SK-N-SH (cell line): ENCODE data around the gene DNAJC18. TPM values are rescaled to one million over a fixed set of nuclear protein-coding genes. Genes with fewer than 3 reads are reported as not detected.

ENCODE experiments used
- CTCF ChIA-PET: fragments of 300-600, 350-600 bp; formaldehyde crosslinking; extraction: SDS; loops from one replicate; lab custom pipeline; 2021; lab: Yijun Ruan, JAX
- POLR2A ChIA-PET: fragments of 350-600 bp; sonication (Branson Sonifier 250); formaldehyde crosslinking; extraction: SDS; loops from one replicate; lab custom pipeline; 2020; ENCODE audit warnings: antibody characterized with exemption, inconsistent platforms; lab: Yijun Ruan, JAX
- DNase-seq: peaks from one replicate; pipeline ENCODE4 v3.0.0; 2012
- H2AFZ ChIP-seq: fragments of 200-600 bp; sonication (generic); 2 replicates; pipeline ENCODE4 v1.8.1; 2016; ENCODE audit warnings: antibody characterized with exemption, mild to moderate bottlenecking, low read depth
- H3F3A ChIP-seq: fragments of 200-600 bp; sonication (generic); replicated peaks from 2 replicates; pipeline ENCODE3; 2016; ENCODE audit warnings: antibody characterized with exemption, mild to moderate bottlenecking; ENCODE audit not compliant: insufficient read depth
- H3K27ac ChIP-seq, 2 experiments: fragments of 200-500 bp in 1 of 2; fragments of 200-600 bp in 1 of 2; sonication (Bioruptor generic) in 1 of 2; sonication (generic), shearing (Covaris generic) in 1 of 2; 2 replicates each; pipeline versions ENCODE4 v1.5.1 to v1.6.1; 2014 to 2016; ENCODE audit warnings: low read depth in 2 of 2, inconsistent platforms in 1 of 2, low read length in 1 of 2, mild to moderate bottlenecking in 1 of 2, mixed read lengths in 1 of 2
- H3K27me3 ChIP-seq: fragments of 200-600 bp; sonication (generic), shearing (Covaris generic); 2 replicates; pipeline ENCODE4 v1.6.1; 2016; ENCODE audit warnings: mixed run types; ENCODE audit not compliant: insufficient read depth
- H3K36me3 ChIP-seq, 2 experiments: fragments of 200-500 bp in 1 of 2; fragments of 200-600 bp in 1 of 2; sonication (Bioruptor generic) in 1 of 2; sonication (generic) in 1 of 2; replicated peaks in 1 of 2; 2 replicates each; pipeline versions ENCODE3 to v1.5.1; 2014 to 2016; ENCODE audit warnings: low read length in 1 of 2, mild to moderate bottlenecking in 1 of 2; ENCODE audit not compliant: insufficient read depth in 2 of 2, control insufficient read depth in 1 of 2
- H3K4me1 ChIP-seq, 2 experiments: fragments of 200-500 bp in 1 of 2; fragments of 200-600 bp in 1 of 2; sonication (Bioruptor generic) in 1 of 2; sonication (generic), shearing (Covaris generic) in 1 of 2; 2 replicates each; pipeline versions ENCODE4 v1.5.1 to v1.6.1; 2014 to 2016; ENCODE audit warnings: low read depth in 1 of 2, low read length in 1 of 2, mixed run types in 1 of 2; ENCODE audit not compliant: insufficient read depth in 2 of 2, control insufficient read depth in 1 of 2
- H3K4me2 ChIP-seq: fragments of 200-600 bp; sonication (generic), shearing (Covaris generic); 2 replicates; pipeline ENCODE4 v1.6.1; 2017; ENCODE audit warnings: mixed run types
- H3K4me3 ChIP-seq, 2 experiments: fragments of 200-500 bp in 1 of 2; fragments of 200-600 bp in 1 of 2; sonication (Bioruptor generic) in 1 of 2; sonication (generic), shearing (Covaris generic) in 1 of 2; 2 replicates each; pipeline versions ENCODE4 v1.5.1 to v1.8.1; 2014 to 2016; ENCODE audit warnings: low read depth in 2 of 2, inconsistent platforms in 1 of 2, low read length in 1 of 2, mild to moderate bottlenecking in 1 of 2, mixed read lengths in 1 of 2, moderate library complexity in 1 of 2
- H3K79me2 ChIP-seq: fragments of 200-600 bp; sonication (generic); 2 replicates; pipeline ENCODE4 v1.8.1; 2017; ENCODE audit warnings: mild to moderate bottlenecking; ENCODE audit not compliant: insufficient read depth
- H3K9ac ChIP-seq: fragments of 200-600 bp; sonication (generic); 2 replicates; pipeline ENCODE4 v1.6.1; 2017; ENCODE audit warnings: mixed run types
- H3K9me2 ChIP-seq: fragments of 200-600 bp; sonication (generic); 2 replicates; pipeline ENCODE4 v1.6.1; 2017; ENCODE audit warnings: mixed run types
- H3K9me3 ChIP-seq: fragments of 200-600 bp; sonication (generic); 2 replicates; pipeline ENCODE4 v1.6.1; 2017; ENCODE audit warnings: mixed run types, mild to moderate bottlenecking, moderate library complexity
- H4K20me1 ChIP-seq: fragments of 200-600 bp; sonication (generic); 2 replicates; pipeline ENCODE4 v1.6.1; 2017; ENCODE audit warnings: mild to moderate bottlenecking, mixed run types; ENCODE audit not compliant: insufficient read depth
- FOXJ3 ChIP-seq: sonication (generic); formaldehyde crosslinking; IDR thresholded peaks from 2 replicates; pipeline ENCODE4 v1.5.1; 2020; ENCODE audit warnings: mild to moderate bottlenecking, missing genetic modification reagents
- FOXM1 ChIP-seq: IDR thresholded peaks from 2 replicates; pipeline ENCODE4 v1.4.0; 2012; ENCODE audit warnings: low read depth, mild to moderate bottlenecking
- GATA2 ChIP-seq: sonication (generic); formaldehyde crosslinking; IDR thresholded peaks from 2 replicates; pipeline ENCODE4 v1.5.0; 2020; ENCODE audit warnings: mild to moderate bottlenecking, missing genetic modification reagents
- JUND ChIP-seq: IDR thresholded peaks from 2 replicates; pipeline ENCODE4 v1.4.0; 2012
- NFIC ChIP-seq: IDR thresholded peaks from 2 replicates; pipeline ENCODE4 v1.4.0; 2012; ENCODE audit warnings: borderline replicate concordance
- NRF1 ChIP-seq: IDR thresholded peaks from 2 replicates; pipeline ENCODE4 v1.6.1; 2012; ENCODE audit warnings: low read depth, mild to moderate bottlenecking, low read length
- RAD21 ChIP-seq: IDR thresholded peaks from 2 replicates; pipeline ENCODE4 v1.6.1; 2012; ENCODE audit warnings: mild to moderate bottlenecking, low read length
- RCOR1 ChIP-seq: fragments of 150-350 bp; IDR thresholded peaks from 2 replicates; pipeline ENCODE4 v1.6.1; 2017; ENCODE audit warnings: antibody characterized with exemption, low read length
- REST ChIP-seq: IDR thresholded peaks from 2 replicates; pipeline ENCODE4 v1.6.1; 2012; ENCODE audit warnings: mild to moderate bottlenecking, low read depth, low read length, moderate library complexity
- RFX5 ChIP-seq: IDR thresholded peaks from 2 replicates; pipeline ENCODE4 v1.6.1; 2012; ENCODE audit warnings: mild to moderate bottlenecking, improper control_type of control experiment, low read length
- RXRA ChIP-seq: IDR thresholded peaks from 2 replicates; pipeline ENCODE4 v1.4.0; 2012; ENCODE audit warnings: low read depth, mild to moderate bottlenecking, borderline replicate concordance
- SIN3A ChIP-seq: IDR thresholded peaks from 2 replicates; pipeline ENCODE4 v1.6.1; 2012; ENCODE audit warnings: low read depth, mild to moderate bottlenecking, low read length, moderate library complexity, borderline replicate concordance
- SMC3 ChIP-seq: IDR thresholded peaks from 2 replicates; pipeline ENCODE4 v1.6.1; 2012; ENCODE audit warnings: low read depth, low read length, improper control_type of control experiment
- TAF1 ChIP-seq: IDR thresholded peaks from 2 replicates; pipeline ENCODE4 v1.6.1; 2012; ENCODE audit warnings: low read depth, mild to moderate bottlenecking, low read length, moderate library complexity, borderline replicate concordance
- ZBTB33 ChIP-seq: IDR thresholded peaks from 2 replicates; pipeline ENCODE4 v1.4.0; 2012; ENCODE audit warnings: low read depth, borderline replicate concordance
- WGBS: methylation state at CpG from one replicate; pipeline ENCODE4 v1.1.6; 2017; ENCODE audit warnings: low lambda C conversion rate; 5-methylcytosine and 5-hydroxymethylcytosine counted together
- polyA plus RNA-seq, 3 experiments: library from polyadenylated mRNA; depleted of rRNA; stranded (reverse); fragments of >200 nt; gene quantifications; 2 replicates each; pipeline ENCODE4 v1.2.3, GENCODE V29; 2012
- TF ChIP-seq, protein P1 (sequence below): fragments of 150-350 bp; IDR thresholded peaks from 2 replicates; pipeline ENCODE4 v1.6.1; 2017; ENCODE audit warnings: antibody characterized with exemption, low read length, low read depth, borderline replicate concordance
- TF ChIP-seq, protein P2 (sequence below): IDR thresholded peaks from 2 replicates; pipeline ENCODE4 v1.4.0; 2012; ENCODE audit warnings: low read depth, borderline replicate concordance

The DNAJC18 gene
- polyA plus RNA-seq, 1 of the 3 experiments (the other 2 are of a cell fraction): 7.4 TPM

DNA sequence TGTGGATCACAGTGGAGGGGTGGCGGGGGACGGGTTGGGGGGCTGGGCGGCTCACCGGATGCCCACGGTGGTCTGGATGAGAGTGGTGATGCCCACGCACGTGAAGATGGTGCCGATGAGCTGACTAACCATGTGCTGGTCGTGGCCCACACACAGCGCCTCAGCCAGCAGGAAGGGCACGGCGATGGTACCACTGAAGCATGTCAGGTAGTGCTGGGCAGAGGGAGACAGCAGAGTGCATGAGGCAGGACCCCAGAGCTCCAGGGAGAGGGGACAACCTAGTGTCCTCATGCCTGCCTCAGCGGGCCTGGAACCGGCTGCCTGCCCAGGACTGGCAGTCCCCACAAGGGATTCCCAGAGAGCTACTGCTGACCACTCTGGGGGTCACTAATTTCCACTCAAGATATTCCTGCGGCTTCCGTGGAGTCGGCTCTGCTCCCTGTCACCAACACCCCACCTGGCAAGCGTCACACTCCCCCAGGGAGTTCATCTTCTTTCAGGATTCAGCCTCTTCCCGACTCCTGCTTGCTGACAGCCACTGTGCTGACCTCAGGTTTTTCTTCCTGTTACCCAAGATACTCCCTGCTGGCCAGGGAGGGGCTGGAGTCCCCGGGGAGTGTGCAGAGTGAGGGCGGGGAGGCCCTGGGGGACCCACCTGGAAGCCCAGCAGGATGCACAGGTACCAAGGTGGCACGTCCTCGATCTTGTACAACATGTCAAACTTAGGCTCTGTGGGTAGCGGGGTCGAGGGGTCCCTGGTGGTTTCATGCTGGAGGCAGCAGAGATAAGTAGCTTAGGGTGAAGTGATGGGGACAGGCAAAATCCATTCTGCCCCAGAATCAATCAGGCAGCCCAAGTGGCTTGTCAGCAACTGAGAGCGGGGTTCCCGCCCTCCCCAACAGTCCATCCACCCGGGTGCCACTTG lies 57.2 kb downstream of the DNAJC18 start:
- Histone ChIP-seq H3K79me2 (no peaks in the 10 kb centered on the region), H3K4me2 (no peak overlapping the region), H3K36me3 (no peaks in the 10 kb centered on the region), H3K27me3 (no peaks in the 10 kb centered on the region), H3K9me3 (no peaks in the 10 kb centered on the region), H3K4me1 (peaks cover 0 to 23% of the 10 kb centered on the region in 2 experiments; a peak in 1 of 4 replicates), H2AFZ (no peak overlapping the region), H3K4me3 (no peak overlapping the region), H3K9ac (no peak overlapping the region), H4K20me1 (no peaks in the 10 kb centered on the region), H3F3A (no peaks in the 10 kb centered on the region), H3K9me2 (no peaks in the 10 kb centered on the region), H3K27ac (no peak overlapping the region; a peak in 1 of 4 replicates)
- ChIA-PET POLR2A (interaction anchor here (0.8 kb wide), 1 partner anchor 8 kb away, joined by 3 read pairs; no protein-coding TSS in a partner anchor), CTCF (interaction anchor here (0.6 to 2.2 kb wide), 3 partner anchors 10 to 197 kb away, joined by 3 to 8 read pairs (median 3); no protein-coding TSS in a partner anchor)
- 90% methylated on average over 24 of the region's 28 CpGs for WGBS
- TF ChIP-seq REST: no peak
- no peak for TF ChIP-seq FOXJ3 (CRISPR knock-in tag)
- TF ChIP-seq SMC3: no peak
- no peak for TF ChIP-seq NRF1
- TF ChIP-seq GATA2 (CRISPR knock-in tag): no peak
- no peak for TF ChIP-seq RFX5
- TF ChIP-seq RCOR1: no peak
- TF ChIP-seq, protein P1, sequence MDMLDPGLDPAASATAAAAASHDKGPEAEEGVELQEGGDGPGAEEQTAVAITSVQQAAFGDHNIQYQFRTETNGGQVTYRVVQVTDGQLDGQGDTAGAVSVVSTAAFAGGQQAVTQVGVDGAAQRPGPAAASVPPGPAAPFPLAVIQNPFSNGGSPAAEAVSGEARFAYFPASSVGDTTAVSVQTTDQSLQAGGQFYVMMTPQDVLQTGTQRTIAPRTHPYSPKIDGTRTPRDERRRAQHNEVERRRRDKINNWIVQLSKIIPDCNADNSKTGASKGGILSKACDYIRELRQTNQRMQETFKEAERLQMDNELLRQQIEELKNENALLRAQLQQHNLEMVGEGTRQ: no peak
- TF ChIP-seq, protein P2, sequence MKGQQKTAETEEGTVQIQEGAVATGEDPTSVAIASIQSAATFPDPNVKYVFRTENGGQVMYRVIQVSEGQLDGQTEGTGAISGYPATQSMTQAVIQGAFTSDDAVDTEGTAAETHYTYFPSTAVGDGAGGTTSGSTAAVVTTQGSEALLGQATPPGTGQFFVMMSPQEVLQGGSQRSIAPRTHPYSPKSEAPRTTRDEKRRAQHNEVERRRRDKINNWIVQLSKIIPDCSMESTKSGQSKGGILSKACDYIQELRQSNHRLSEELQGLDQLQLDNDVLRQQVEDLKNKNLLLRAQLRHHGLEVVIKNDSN: no peak
- TF ChIP-seq TAF1: no peak
- no peak for TF ChIP-seq RXRA
- TF ChIP-seq NFIC: no peak
- no peak for TF ChIP-seq FOXM1
- no peak for TF ChIP-seq ZBTB33
- no peak for TF ChIP-seq JUND
- no peak for TF ChIP-seq RAD21
- no peak for TF ChIP-seq SIN3A
- no peak for DNase-seq
